Breast epithelium (tissue), 3 donors: ENCODE results near the gene AMACR.

Experiments used
- CTCF ChIP-seq, 3 donors: fragments of 450-650 bp; IDR thresholded peaks; one replicate each; pipeline ENCODE4 v1.5.1; 2016 to 2017; ENCODE audit warnings: antibody characterized with exemption in 3 of 3, mild to moderate bottlenecking in 3 of 3, moderate library complexity in 3 of 3
- POLR2A ChIP-seq: fragments of 450-650 bp; IDR thresholded peaks from one replicate; pipeline ENCODE4 v1.6.1; 2016; ENCODE audit warnings: antibody characterized with exemption, mild to moderate bottlenecking, moderate library complexity
- POLR2AphosphoS5 ChIP-seq, 3 donors: sonication (generic); formaldehyde crosslinking; IDR thresholded peaks; one replicate each; pipeline ENCODE4 v1.6.1; 2017; ENCODE audit warnings: antibody characterized with exemption in 3 of 3

DNA sequence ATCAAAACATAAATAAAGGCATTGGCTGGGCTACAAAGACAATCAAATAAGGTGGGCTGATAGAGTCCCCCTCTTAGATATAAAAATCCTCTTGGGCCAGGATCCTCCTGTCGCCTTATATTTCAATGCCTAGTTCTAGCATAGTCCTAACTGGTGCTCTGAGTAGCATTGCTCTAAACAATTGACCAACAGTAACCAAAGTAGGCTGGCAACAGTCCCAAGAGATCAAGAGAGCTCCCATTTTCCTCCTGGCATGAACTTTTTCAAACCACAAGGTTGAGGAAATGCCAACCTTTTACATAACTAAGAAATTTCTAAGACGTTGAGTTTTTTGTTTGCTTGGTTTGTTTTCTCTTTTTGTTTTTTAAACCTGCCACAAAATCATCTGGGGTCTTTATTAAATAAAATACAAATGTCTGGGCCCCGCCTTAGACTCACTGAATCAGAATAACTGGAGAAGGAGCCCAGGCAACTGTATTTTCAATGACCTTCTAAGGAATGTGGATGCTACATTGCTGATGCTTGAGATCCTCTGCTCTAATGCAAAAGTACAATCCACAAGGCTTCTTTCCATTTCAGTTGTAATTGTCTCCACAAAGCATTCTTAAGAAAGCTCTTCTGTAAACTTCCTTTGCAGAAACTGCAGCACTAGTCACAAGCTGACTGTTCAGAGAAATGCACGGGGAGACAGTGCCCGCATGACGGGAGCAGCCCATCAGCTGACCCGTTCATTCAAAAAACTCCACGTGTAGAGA, 26.3 kb downstream of the AMACR start:
- TF ChIP-seq POLR2A (no peak), CTCF (IDR thresholded peaks at IDR 0.05) (no peak), POLR2AphosphoS5 (IDR thresholded peaks at IDR 0.05) (no peak)
